HFFc6 (cell line): ENCODE data around the gene ATXN1. TPM values are rescaled to one million over a fixed set of nuclear protein-coding genes. Genes with fewer than 3 reads are reported as not detected.

ENCODE experiments used
- DNase-seq: peaks from one replicate; pipeline ENCODE4 v3.0.0-alpha.2; 2018
- H3K27ac Mint-ChIP-seq: 2 replicates; pipeline ENCODE4 v1.8.0; 2020; ENCODE audit warnings: mild to moderate bottlenecking, mixed read lengths
- H3K27me3 Mint-ChIP-seq: 2 replicates; pipeline ENCODE4 v1.8.0; 2021; ENCODE audit warnings: mild to moderate bottlenecking, moderate library complexity, mixed read lengths; ENCODE audit not compliant: insufficient read depth
- H3K36me3 Mint-ChIP-seq: 2 replicates; pipeline ENCODE4 v1.8.0; 2021; ENCODE audit warnings: low read depth, mixed read lengths
- H3K4me1 Mint-ChIP-seq: 2 replicates; pipeline ENCODE4 v1.8.0; 2020; ENCODE audit warnings: low read depth, mixed read lengths
- H3K4me3 Mint-ChIP-seq: 2 replicates; pipeline ENCODE4 v1.8.0; 2020; ENCODE audit warnings: mild to moderate bottlenecking, moderate library complexity, mixed read lengths
- H3K9me3 Mint-ChIP-seq: 2 replicates; pipeline ENCODE4 v1.8.0; 2020; ENCODE audit warnings: mild to moderate bottlenecking, mixed read lengths
- CTCF ChIP-seq: fragments of 200-600 bp; sonication (generic); IDR thresholded peaks from 2 replicates; pipeline ENCODE4 v1.5.0; 2021; ENCODE audit warnings: antibody characterized with exemption, mild to moderate bottlenecking
- total RNA-seq, 6 experiments: library from RNA; stranded (reverse); fragmentation: NEBNext Ultra II Directional; extraction: Animal tissue kit (Norgen Biotek cat#: 25700); gene quantifications; 2 replicates in 1 of 6; 3 replicates in 5 of 6; pipeline ENCODE4 v1.2.3, GENCODE V29; 2021

The ATXN1 gene
- total RNA-seq, 6 experiments from 2014 or later = 28.2 to 41.5 (median 30.5) TPM

GRCh38 chr6:16481697-16482399, 279.4 kb downstream of the ATXN1 start:
- H3K9me3 Mint-ChIP-seq = no peaks in the 10 kb centered on the region
- H3K27ac Mint-ChIP-seq = no peak overlapping the region
- TF ChIP-seq CTCF = no peak
- no peaks in the 10 kb centered on the region for H3K4me1 Mint-ChIP-seq
- H3K4me3 Mint-ChIP-seq = no peak overlapping the region
- no peak for DNase-seq
- H3K27me3 Mint-ChIP-seq = no peaks in the 10 kb centered on the region; the same call in 1 of the 2 replicates
- H3K36me3 Mint-ChIP-seq = peaks cover 47% of the 10 kb centered on the region

- H3K4me1 Mint-ChIP-seq = peaks cover 7% of the 10 kb centered on the region; the same call in 1 of the 2 replicates
- no peaks in the 10 kb centered on the region for H3K9me3 Mint-ChIP-seq
Observed at GRCh38 chr6:16480763-16481560, 280.3 kb downstream of the ATXN1 start.

GRCh38 chr6:16477367-16478149, 283.7 kb downstream of the ATXN1 start:
- H3K4me1 Mint-ChIP-seq = peaks cover 24% of the 10 kb centered on the region
- DNase-seq = no peak
- H3K9me3 Mint-ChIP-seq = no peaks in the 10 kb centered on the region
- no peak for TF ChIP-seq CTCF
- no peak overlapping the region for H3K4me3 Mint-ChIP-seq
- no peaks in the 10 kb centered on the region; the same call in 1 of the 2 replicates for H3K27me3 Mint-ChIP-seq
- no peak overlapping the region for H3K27ac Mint-ChIP-seq
- H3K36me3 Mint-ChIP-seq = peaks cover 40% of the 10 kb centered on the region

More at GRCh38 chr6:16480763-16481560, 280.3 kb downstream of the ATXN1 start:
- Mint-ChIP-seq H3K4me3 (no peak overlapping the region), H3K27me3 (no peaks in the 10 kb centered on the region; the same call in 1 of the 2 replicates), H3K27ac (no peak overlapping the region), H3K36me3 (peaks cover 55% of the 10 kb centered on the region)
- TF ChIP-seq CTCF = no peak
- DNase-seq = no peak

- Mint-ChIP-seq H3K27ac (no peak overlapping the region), H3K4me3 (no peak overlapping the region), H3K9me3 (no peaks in the 10 kb centered on the region), H3K4me1 (peaks cover 31% of the 10 kb centered on the region), H3K36me3 (peaks cover 33% of the 10 kb centered on the region), H3K27me3 (no peaks in the 10 kb centered on the region; the same call in 1 of the 2 replicates)
- no peak for DNase-seq
- TF ChIP-seq CTCF = no peak
Observed at GRCh38 chr6:16476861-16477260, 284.4 kb downstream of the ATXN1 start.

- H3K4me3 Mint-ChIP-seq = no peak overlapping the region
- no peak for TF ChIP-seq CTCF
- peaks cover 44% of the 10 kb centered on the region for H3K4me1 Mint-ChIP-seq
- H3K27ac Mint-ChIP-seq = no peak overlapping the region
- no peaks in the 10 kb centered on the region for H3K9me3 Mint-ChIP-seq
- no peak for DNase-seq
- peaks cover 30% of the 10 kb centered on the region for H3K36me3 Mint-ChIP-seq
- H3K27me3 Mint-ChIP-seq = no peaks in the 10 kb centered on the region; the same call in 1 of the 2 replicates
Observed at GRCh38 chr6:16475494-16475781, 285.8 kb downstream of the ATXN1 start.
